GM12878 (cell line): ENCODE results near the gene SCAMP5. TPM values are rescaled to one million over a fixed set of nuclear protein-coding genes. Genes with fewer than 3 reads are reported as not detected.
A peak's percentile ranks its signal among the peaks of the same experiment; 100 is the strongest.

Experiments
- ATAC-seq: fragments of 200-7000 bp; cut with Tn5 transposase; 3 replicates; pipeline ENCODE4 v1.9.1; 2020; ENCODE audit warnings: mild to moderate bottlenecking, moderate library complexity
- BruUV-seq: library from RNA; stranded (reverse); fragments of 400-500 nt; replicated peaks from 2 replicates; lab custom pipeline; 2021; lab: Mats Ljungman, UMichigan
- CTCF ChIA-PET: fragments of 300-600 bp; sonication (Branson Sonifier 250); formaldehyde crosslinking; extraction: SDS; loops from one replicate; lab custom pipeline; 2021; ENCODE audit warnings: inconsistent platforms; lab: Yijun Ruan, JAX
- POLR2A ChIA-PET: fragments of 350-600 bp; formaldehyde crosslinking; extraction: SDS; loops from one replicate; lab custom pipeline; 2021; ENCODE audit warnings: inconsistent platforms; lab: Charles Lee
- RAD21 ChIA-PET: fragments of 300-600 bp; sonication (Branson Sonifier 250); formaldehyde crosslinking; loops from one replicate; lab custom pipeline; 2023; ENCODE audit warnings: antibody characterized with exemption; ENCODE audit not compliant: unreplicated experiment; lab: Charles Lee
- SMC1A ChIA-PET: fragments of 300-600 bp; sonication (Branson Sonifier 250); formaldehyde crosslinking; loops from one replicate; lab custom pipeline; 2023; ENCODE audit not compliant: unreplicated experiment, uncharacterized antibody; lab: Charles Lee
- DNase-seq: peaks from one replicate; pipeline ENCODE4 v3.0.0-alpha.2; 2011; ENCODE audit warnings: low read depth, low spot score
- FAIRE-seq: peaks from 3 replicates; lab custom pipeline; 2011; peaks lifted over from hg19 to GRCh38; lab: Jason Lieb, UNC
- H2AFZ ChIP-seq: 2 replicates; pipeline ENCODE4 v1.6.0; 2011; ENCODE audit warnings: low read depth, low read length, control low read depth; ENCODE audit not compliant: control insufficient read depth
- H3K27ac ChIP-seq: 2 replicates; pipeline ENCODE4 v1.5.1; 2011; ENCODE audit warnings: control low read depth; ENCODE audit not compliant: control insufficient read depth, insufficient read depth
- H3K27me3 ChIP-seq, 2 experiments: replicated peaks in 1 of 2; 2 replicates each; pipeline versions ENCODE4 v1.6.0 to v1.6.1; 2011; ENCODE audit warnings: low read length in 1 of 2; ENCODE audit not compliant: control insufficient read depth in 2 of 2, insufficient read depth in 2 of 2
- H3K36me3 ChIP-seq, 2 experiments: 2 replicates each; pipeline ENCODE4 v1.5.1; 2011; ENCODE audit warnings: low read length in 1 of 2; ENCODE audit not compliant: control insufficient read depth in 2 of 2, insufficient read depth in 2 of 2
- H3K4me1 ChIP-seq: 2 replicates; pipeline ENCODE4 v1.6.1; 2011; ENCODE audit warnings: mild to moderate bottlenecking, low read length, moderate library complexity, mixed read lengths; ENCODE audit not compliant: control insufficient read depth, insufficient read depth
- H3K4me2 ChIP-seq: 2 replicates; pipeline ENCODE4 v1.6.0; 2011; ENCODE audit warnings: control low read depth; ENCODE audit not compliant: control insufficient read depth, insufficient read depth
- H3K4me3 ChIP-seq: fragments of 200-600 bp; sonication (generic); 2 replicates; pipeline ENCODE4 v1.5.1; 2016
- H3K79me2 ChIP-seq: 2 replicates; pipeline ENCODE4 v1.6.0; 2011; ENCODE audit warnings: low read length; ENCODE audit not compliant: control insufficient read depth, insufficient read depth
- H3K9ac ChIP-seq: 2 replicates; pipeline ENCODE4 v1.8.0; 2011; ENCODE audit warnings: low read length, control low read depth, mixed read lengths; ENCODE audit not compliant: control insufficient read depth, insufficient read depth
- H3K9me3 ChIP-seq: replicated peaks from 3 replicates; pipeline ENCODE4 v1.5.1; 2011; ENCODE audit warnings: mild to moderate bottlenecking, low read length; ENCODE audit not compliant: control insufficient read depth, insufficient read depth
- H4K20me1 ChIP-seq: 2 replicates; pipeline ENCODE4 v1.6.0; 2011; ENCODE audit not compliant: control insufficient read depth, insufficient read depth
- EP300 ChIP-seq, 2 experiments: fragments of 150-350 bp in 1 of 2; IDR thresholded peaks; 2 replicates each; pipeline ENCODE4 v1.6.1; 2011 to 2012; ENCODE audit warnings: low read depth in 2 of 2, low read length in 2 of 2, borderline replicate concordance in 1 of 2, improper control_type of control experiment in 1 of 2, inconsistent platforms in 1 of 2; ENCODE audit not compliant: control insufficient read depth in 1 of 2
- IKZF1 ChIP-seq: fragments of 450-650 bp; conservative IDR thresholded peaks from 2 replicates; pipeline ENCODE4 v1.6.1; 2017; ENCODE audit warnings: antibody characterized with exemption, mild to moderate bottlenecking
- MLLT1 ChIP-seq: fragments of 450-650 bp; IDR thresholded peaks from 2 replicates; pipeline ENCODE4 v1.6.1; 2016; ENCODE audit warnings: mild to moderate bottlenecking
- SKIL ChIP-seq: fragments of 450-650 bp; IDR thresholded peaks from 2 replicates; pipeline ENCODE4 v1.6.1; 2017; ENCODE audit warnings: mild to moderate bottlenecking, low read depth, inconsistent platforms; ENCODE audit not compliant: poor library complexity, severe bottlenecking
- SUZ12 ChIP-seq: fragments of 200-600 bp; sonication (generic); IDR thresholded peaks from one replicate; pipeline ENCODE4 v1.6.1; 2018; ENCODE audit warnings: antibody characterized with exemption, mild to moderate bottlenecking; ENCODE audit not compliant: unreplicated experiment
- ZNF217 ChIP-seq: fragments of 450-650 bp; IDR thresholded peaks from 2 replicates; pipeline ENCODE4 v1.6.1; 2017; ENCODE audit warnings: antibody characterized with exemption, mild to moderate bottlenecking
- ZNF622 ChIP-seq: fragments of 450-650 bp; IDR thresholded peaks from 2 replicates; pipeline ENCODE4 v1.6.1; 2017; ENCODE audit warnings: mild to moderate bottlenecking, inconsistent platforms
- WGBS: methylation state at CpG from one replicate; pipeline ENCODE4 v1.1.6; 2016; ENCODE audit warnings: low lambda C conversion rate; ENCODE audit not compliant: insufficient replicate concordance, insufficient coverage; ENCODE audit errors: missing lambda C conversion rate; 5-methylcytosine and 5-hydroxymethylcytosine counted together
- in situ Hi-C: fragments of 300-500 bp; cut with MboI; formaldehyde crosslinking; loops from 9 replicates; pipeline ENCODE4 v1.14.3; 2018; ENCODE audit warnings: mixed read lengths
- intact Hi-C: fragments of 100-400 bp; cut with micrococcal nuclease; formaldehyde crosslinking; loops from one replicate; pipeline ENCODE4 v1.14.2; 2022; ENCODE audit not compliant: unreplicated experiment
- polyA plus RNA-seq, 11 experiments: library from polyadenylated mRNA; depleted of rRNA in 4 of 11; unstranded in 6 of 11; stranded (reverse) in 5 of 11; fragments of >200 nt; fragmentation: Nextera tagmentation in 4 of 11; fragmentation: Illumina TruSeq in 1 of 11; extraction: Ambion mirVana in 4 of 11; extraction: Trizol in 1 of 11; gene quantifications; 1 replicate in 1 of 11; 2 replicates in 10 of 11; pipeline versions ENCODE4 v1.2.1 to v1.2.3, GENCODE V29; 2011 to 2016; ENCODE audit warnings: inconsistent platforms in 2 of 11, missing spikeins in 2 of 11, low read depth in 1 of 11
- total RNA-seq, 4 experiments: library from RNA; depleted of rRNA in 3 of 4; stranded (reverse); fragments of >200 nt in 3 of 4; fragmentation: Illumina TruSeq in 1 of 4; extraction: Trizol in 1 of 4; gene quantifications; 2 replicates each; pipeline versions ENCODE4 v1.2.1 to v1.2.3, GENCODE V29; 2013 to 2021

The SCAMP5 gene
- total and polyA plus RNA-seq, 10 of the 15 experiments (the other 5 are each of a cell fraction or from before 2014, with no cell fraction given): 1.6 to 41.6 (median 16.9) TPM

GRCh38 chr15:74957476-74958035 is 37.8 kb upstream of the SCAMP5 start (continued):
- TF ChIP-seq ZNF217: no peak
- no peak for TF ChIP-seq SKIL

GRCh38 chr15:74958320-74958907 is 36.9 kb upstream of the SCAMP5 start:
- H3K4me3 ChIP-seq: peak overlapping the region; percentile 44; the same call in 1 of the 2 replicates
- POLR2A ChIA-PET: no interaction called here
- 17% methylated on average over 26 of the region's 28 CpGs for WGBS
- no TSS peak for BruUV-seq
- peaks cover 8 to 17% of the 10 kb centered on the region in 2 experiments for H3K27me3 ChIP-seq
- no peak for DNase-seq
- RAD21 ChIA-PET: interaction anchor here (0.7 to 1.6 kb wide), 2 partner anchors 160 to 190 kb away, joined by 3 read pairs; no protein-coding TSS in a partner anchor
- ATAC-seq: peak; percentile 23
- SMC1A ChIA-PET: interaction anchor here (0.9 to 1.3 kb wide), 2 partner anchors 21 to 223 kb away, joined by 3 read pairs; no protein-coding TSS in a partner anchor
- peak overlapping the region; percentile 44 for H3K4me2 ChIP-seq
- intact Hi-C loops: loop anchor here (5.0 kb wide), 2 partner anchors 49 to 244 kb away; partner anchors contain the start of gene C15orf39
- no peak overlapping the region for H3K9ac ChIP-seq
- no peak for FAIRE-seq
- H2AFZ ChIP-seq: no peak overlapping the region
- no peaks in the 10 kb centered on the region for H4K20me1 ChIP-seq
- H3K9me3 ChIP-seq: no peaks in the 10 kb centered on the region
- in situ Hi-C loops: no loop called here
- H3K79me2 ChIP-seq: no peaks in the 10 kb centered on the region; the same call in 1 of the 2 replicates
- TF ChIP-seq MLLT1 (no peak), SUZ12 (peak; percentile 86), IKZF1 (0 out of 2 replicates have a peak, but pooled peaks have one; percentile 30), EP300 (IDR thresholded peaks at IDR 0.05; ENCODE audit: borderline replicate concordance in 1 of 2, control insufficient read depth in 1 of 2, low read depth in 2 of 2, low read length in 2 of 2) (no peak), ZNF622 (no peak)
- CTCF ChIA-PET: interaction anchor here (1.9 kb wide), 1 partner anchor 27 kb away, joined by 6 read pairs; no protein-coding TSS in a partner anchor
- no peak overlapping the region for H3K27ac ChIP-seq
- H3K36me3 ChIP-seq: no peaks in the 10 kb centered on the region
- peaks cover 30% of the 10 kb centered on the region for H3K4me1 ChIP-seq
